Activated T-helper 2 cell treated with anti-CD3 and anti-CD28 coated beads, Interferon-gamma antibody, Interleukin-2, Interleukin-4, amounts not matched to agents 10 μg/mL and 5 μg/mL and 100 μg/mL, durations not matched to agents 14 hours and 24 hours and 36 hours (primary cell): ENCODE measurements around the gene ORMDL1. TPM values are rescaled to one million over a fixed set of nuclear protein-coding genes. Genes with fewer than 3 reads are reported as not detected.
A peak's percentile ranks its signal among the peaks of the same experiment; 100 is the strongest.

Experiments
- DNase-seq: peaks from one replicate; pipeline ENCODE4 v3.0.0; 2021; ENCODE audit warnings: low spot score
- H3K27ac Mint-ChIP-seq: one replicate; pipeline ENCODE4 v1.8.0; 2021; ENCODE audit warnings: mixed read lengths
- H3K27me3 Mint-ChIP-seq: one replicate; pipeline ENCODE4 v1.8.0; 2021; ENCODE audit warnings: low read depth, mixed read lengths
- H3K36me3 Mint-ChIP-seq: one replicate; pipeline ENCODE4 v1.8.0; 2021; ENCODE audit warnings: low read depth, mixed read lengths
- H3K4me1 Mint-ChIP-seq: one replicate; pipeline ENCODE4 v1.8.0; 2021; ENCODE audit warnings: low read depth, mixed read lengths
- H3K4me3 Mint-ChIP-seq: one replicate; pipeline ENCODE4 v1.8.0; 2021; ENCODE audit warnings: low read depth, mild to moderate bottlenecking, moderate library complexity, mixed read lengths
- H3K9me3 Mint-ChIP-seq: one replicate; pipeline ENCODE4 v1.8.0; 2021; ENCODE audit warnings: mixed read lengths
- intact Hi-C: fragments of 100-400 bp; cut with micrococcal nuclease; formaldehyde crosslinking; loops from one replicate; pipeline ENCODE4 v1.15.1; 2023
- total RNA-seq: library from RNA; stranded (reverse); gene quantifications from 2 replicates; pipeline ENCODE4 v1.2.3, GENCODE V29; 2022

The ORMDL1 gene
- 68.8 and 72.1 TPM in 2 replicates for total RNA-seq

- peaks cover 59% of the 10 kb centered on the region for H3K36me3 Mint-ChIP-seq
- DNase-seq: peak; percentile 94
- H3K27me3 Mint-ChIP-seq: no peaks in the 10 kb centered on the region
- peak within 1 kb of the TSS; percentile 90 for H3K27ac Mint-ChIP-seq
- H3K4me1 Mint-ChIP-seq: peaks cover 45% of the 10 kb centered on the region
- intact Hi-C loops: loop anchor here (1.0 to 10.0 kb wide), 6 partner anchors 22 to 751 kb away; partner anchors contain the start of genes ASNSD1, MFSD6, NEMP2 and OSGEPL1
- H3K9me3 Mint-ChIP-seq: no peaks in the 10 kb centered on the region
- H3K4me3 Mint-ChIP-seq: peak within 1 kb of the TSS; percentile 90
Measured at GRCh38 chr2:189783927-189784867, at the start of gene ORMDL1, which contains the start of gene PMS1. Gene ORMDL1, minus strand, starts transcription at chr2:189784339. Its CDS starts 1,744 bp downstream, at chr2:189782595. Gene PMS1, plus strand, starts transcription at chr2:189784450. Its CDS starts 7,360 bp downstream, at chr2:189791810.

GRCh38 chr2:189830510-189830909, 46.4 kb upstream of the ORMDL1 start:
- Mint-ChIP-seq H3K27ac (no peak overlapping the region), H3K36me3 (peaks cover 22% of the 10 kb centered on the region), H3K4me1 (peaks cover 12% of the 10 kb centered on the region), H3K4me3 (no peak overlapping the region), H3K27me3 (no peaks in the 10 kb centered on the region), H3K9me3 (no peaks in the 10 kb centered on the region)
- DNase-seq: no peak
- intact Hi-C loops: no loop called here

GRCh38 chr2:189829102-189829833, 45.1 kb upstream of the ORMDL1 start:
- Mint-ChIP-seq H3K9me3 (no peaks in the 10 kb centered on the region), H3K4me3 (no peak overlapping the region), H3K27me3 (no peaks in the 10 kb centered on the region), H3K27ac (no peak overlapping the region), H3K36me3 (peaks cover 22% of the 10 kb centered on the region), H3K4me1 (peaks cover 12% of the 10 kb centered on the region)
- DNase-seq: no peak
- intact Hi-C loops: no loop called here

DNA sequence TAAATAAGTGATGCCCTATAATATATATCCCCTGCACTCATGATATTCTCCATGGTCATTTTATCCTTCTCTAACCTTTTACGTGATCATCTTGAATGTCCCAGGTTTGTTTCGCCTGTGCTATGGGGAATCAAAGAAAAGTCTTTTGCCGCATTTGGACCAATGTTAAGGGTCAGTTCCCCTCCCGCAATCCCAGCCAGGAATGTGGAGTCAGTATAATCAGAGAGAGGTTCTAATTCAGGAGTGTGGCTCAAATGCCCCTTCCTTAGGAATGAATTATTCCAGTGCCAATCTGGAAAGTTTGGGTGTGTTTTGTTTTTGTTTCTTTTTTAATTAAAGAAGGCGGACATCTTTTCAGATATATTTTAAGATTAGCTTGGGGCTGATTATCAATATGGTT, 41.9 kb upstream of the ORMDL1 start:
- intact Hi-C loops: no loop called here
- H3K36me3 Mint-ChIP-seq: peaks cover 26% of the 10 kb centered on the region
- DNase-seq: no peak
- peaks cover 12% of the 10 kb centered on the region for H3K4me1 Mint-ChIP-seq
- H3K27ac Mint-ChIP-seq: no peak overlapping the region
- H3K9me3 Mint-ChIP-seq: no peaks in the 10 kb centered on the region
- H3K27me3 Mint-ChIP-seq: no peaks in the 10 kb centered on the region
- no peak overlapping the region for H3K4me3 Mint-ChIP-seq

DNA sequence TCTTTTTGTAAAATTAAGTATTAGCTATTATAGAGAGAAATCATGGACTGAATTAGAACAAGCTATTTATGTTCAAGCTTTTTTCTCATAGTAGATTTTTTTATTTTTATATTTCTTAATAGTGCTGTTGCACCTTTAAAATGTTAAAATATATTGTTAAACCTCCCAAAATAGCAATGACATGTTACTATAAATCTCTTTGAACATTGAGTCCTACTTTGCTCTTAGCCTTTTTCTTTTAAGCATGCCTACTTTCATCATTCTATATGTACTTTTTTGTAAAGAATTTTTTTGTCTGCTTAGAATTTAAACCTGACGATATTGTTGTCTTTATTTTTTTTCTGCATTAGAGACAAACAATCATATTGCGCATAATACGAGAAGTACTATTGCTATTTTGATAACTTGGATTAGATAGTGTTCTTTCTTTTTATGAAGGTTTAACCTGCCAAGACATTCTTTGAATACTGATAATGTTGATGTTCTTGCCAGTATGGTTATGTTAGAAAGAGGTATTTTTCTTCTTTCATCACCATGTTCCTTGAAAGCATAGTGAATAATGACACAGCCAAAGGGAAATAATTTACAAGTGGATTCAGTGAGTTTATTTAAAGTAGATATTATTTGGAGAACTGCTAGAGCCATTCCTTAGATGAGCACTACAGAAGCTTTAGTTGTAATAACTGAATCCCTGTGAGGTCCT, 40.7 kb upstream of the ORMDL1 start:
- no peak overlapping the region for H3K4me3 Mint-ChIP-seq
- peaks cover 30% of the 10 kb centered on the region for H3K36me3 Mint-ChIP-seq
- H3K27me3 Mint-ChIP-seq: no peaks in the 10 kb centered on the region
- DNase-seq: no peak
- no peak overlapping the region for H3K27ac Mint-ChIP-seq
- H3K4me1 Mint-ChIP-seq: peaks cover 7% of the 10 kb centered on the region
- no peaks in the 10 kb centered on the region for H3K9me3 Mint-ChIP-seq
- intact Hi-C loops: no loop called here

GRCh38 chr2:189821953-189822748, 38.0 kb upstream of the ORMDL1 start:
- no peaks in the 10 kb centered on the region for H3K27me3 Mint-ChIP-seq
- H3K9me3 Mint-ChIP-seq: peaks cover 9% of the 10 kb centered on the region
- intact Hi-C loops: no loop called here
- DNase-seq: no peak
- peaks cover 18% of the 10 kb centered on the region for H3K4me1 Mint-ChIP-seq
- H3K4me3 Mint-ChIP-seq: no peak overlapping the region
- no peak overlapping the region for H3K27ac Mint-ChIP-seq
- H3K36me3 Mint-ChIP-seq: peaks cover 41% of the 10 kb centered on the region

GRCh38 chr2:189819297-189819704, 35.2 kb upstream of the ORMDL1 start:
- Mint-ChIP-seq H3K27me3 (no peaks in the 10 kb centered on the region), H3K9me3 (peaks cover 9% of the 10 kb centered on the region), H3K27ac (peak overlapping the region; percentile 81), H3K4me1 (peaks cover 18% of the 10 kb centered on the region), H3K4me3 (no peak overlapping the region), H3K36me3 (peaks cover 58% of the 10 kb centered on the region)
- no peak for DNase-seq
- intact Hi-C loops: loop anchor here (2.0 kb wide), 1 partner anchor 34 kb away; the partner anchor contains the start of genes ORMDL1 and PMS1

DNA sequence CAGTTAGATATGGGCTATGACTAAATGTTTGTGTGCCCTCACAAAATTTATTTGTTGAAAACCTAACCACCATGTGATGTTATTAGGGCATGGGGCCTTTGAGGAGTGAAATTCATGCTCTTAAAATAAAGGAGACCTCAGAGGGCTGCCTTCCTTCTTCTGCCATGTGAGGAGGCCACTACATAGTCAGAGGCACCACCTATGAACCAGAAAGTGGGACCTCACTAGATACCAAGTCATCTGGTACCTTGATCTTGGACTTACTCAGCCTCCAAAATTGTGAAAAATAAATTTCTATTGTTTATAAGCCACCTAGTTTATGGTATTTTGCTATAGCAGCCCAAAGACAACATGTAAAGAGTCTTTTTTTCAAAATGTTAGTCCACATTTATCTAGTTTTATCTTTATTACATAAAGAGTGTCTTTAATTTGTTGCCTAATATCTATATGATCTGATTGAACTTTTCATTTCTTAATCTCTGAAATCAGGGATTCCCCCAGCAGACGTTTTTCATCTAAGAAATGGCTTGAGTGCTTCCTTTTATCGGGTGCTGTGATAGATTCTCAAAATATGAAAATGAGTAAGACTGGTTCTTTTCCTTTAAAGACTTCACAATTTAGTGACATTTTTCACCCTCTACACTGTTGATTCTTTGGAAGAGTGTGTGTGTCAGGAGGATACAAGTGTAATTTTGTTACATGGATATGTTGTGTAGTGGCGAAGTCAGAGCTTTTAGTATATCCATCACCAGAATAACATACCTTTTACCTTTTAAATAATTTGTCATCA, 34.3 kb upstream of the ORMDL1 start:
- intact Hi-C loops: loop anchor here (2.0 kb wide), 1 partner anchor 34 kb away; the partner anchor contains the start of genes ORMDL1 and PMS1
- Mint-ChIP-seq H3K4me3 (no peak overlapping the region), H3K27ac (peak overlapping the region; percentile 81), H3K9me3 (peaks cover 9% of the 10 kb centered on the region), H3K4me1 (peaks cover 18% of the 10 kb centered on the region), H3K36me3 (peaks cover 66% of the 10 kb centered on the region), H3K27me3 (no peaks in the 10 kb centered on the region)
- DNase-seq: no peak

- H3K9me3 Mint-ChIP-seq: no peaks in the 10 kb centered on the region
- peaks cover 33% of the 10 kb centered on the region for H3K36me3 Mint-ChIP-seq
- intact Hi-C loops: no loop called here
- H3K27ac Mint-ChIP-seq: no peak overlapping the region
- H3K4me3 Mint-ChIP-seq: no peak overlapping the region
- DNase-seq: no peak
- peaks cover 10% of the 10 kb centered on the region for H3K4me1 Mint-ChIP-seq
- no peaks in the 10 kb centered on the region for H3K27me3 Mint-ChIP-seq
Measured at GRCh38 chr2:189803431-189803830, 19.3 kb upstream of the ORMDL1 start.

DNA sequence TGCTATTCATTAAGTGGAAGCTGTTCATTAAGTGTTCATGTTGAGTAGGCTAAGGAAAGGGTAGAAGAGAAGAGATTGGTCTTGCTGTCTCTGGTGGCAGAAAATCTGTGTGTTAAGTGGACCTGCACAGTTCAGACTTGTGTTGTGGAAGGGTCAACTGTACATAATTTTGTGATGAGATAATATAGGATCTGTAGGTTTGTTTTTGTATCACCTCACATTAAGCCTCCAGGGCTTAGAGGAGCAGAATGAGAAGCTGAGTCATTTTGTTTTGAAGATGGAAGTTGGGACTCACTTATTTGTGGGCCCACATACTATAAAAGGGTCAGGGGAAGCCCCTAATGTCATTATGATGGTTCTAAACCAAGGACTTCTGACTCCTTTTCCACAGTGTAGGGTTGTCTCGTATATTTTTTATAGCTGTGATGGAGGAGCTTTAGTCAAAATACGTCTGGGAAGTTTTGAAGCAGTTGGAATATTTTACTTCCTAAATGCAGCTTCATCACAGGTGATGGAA, 18.3 kb upstream of the ORMDL1 start:
- no peak overlapping the region for H3K4me3 Mint-ChIP-seq
- peaks cover 38% of the 10 kb centered on the region for H3K36me3 Mint-ChIP-seq
- H3K27ac Mint-ChIP-seq: no peak overlapping the region
- intact Hi-C loops: no loop called here
- H3K27me3 Mint-ChIP-seq: no peaks in the 10 kb centered on the region
- no peaks in the 10 kb centered on the region for H3K9me3 Mint-ChIP-seq
- H3K4me1 Mint-ChIP-seq: peaks cover 11% of the 10 kb centered on the region
- no peak for DNase-seq

- Mint-ChIP-seq H3K4me1 (peaks cover 14% of the 10 kb centered on the region), H3K27me3 (no peaks in the 10 kb centered on the region), H3K36me3 (peaks cover 38% of the 10 kb centered on the region), H3K27ac (no peak overlapping the region), H3K9me3 (no peaks in the 10 kb centered on the region), H3K4me3 (no peak overlapping the region)
- intact Hi-C loops: loop anchor here (5.0 kb wide), 1 partner anchor 268 kb away; no protein-coding TSS in a partner anchor
- DNase-seq: no peak
Measured at GRCh38 chr2:189799531-189799930, 15.4 kb upstream of the ORMDL1 start.
